ENCODE data around the gene ZNF195.
"Not testable (repeated sequence)": the region's sequence is repeated elsewhere in the genome, so short reads cannot be mapped to it uniquely, and the experiment has no call there.

DNA sequence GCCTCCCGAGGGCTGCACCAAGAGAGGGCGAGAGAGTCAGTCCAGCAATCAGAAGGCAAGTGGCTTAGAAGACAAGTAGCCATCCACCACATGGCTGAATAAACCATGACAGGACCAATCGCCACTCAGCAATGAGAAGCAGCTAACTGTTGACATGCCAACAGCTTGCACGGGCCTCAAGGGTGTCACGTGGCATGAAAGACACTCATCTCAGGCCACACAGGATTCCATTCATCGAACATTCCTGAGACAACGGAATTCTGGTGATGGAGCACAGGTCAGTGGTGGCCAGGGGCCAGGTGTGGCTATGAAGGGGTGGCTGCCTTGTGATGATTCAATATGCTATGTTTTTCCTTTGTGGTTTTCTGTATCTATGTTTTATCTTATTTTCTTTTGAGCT lies 36.4 kb upstream of the ZNF195 start:
- TF ChIP-seq POLR2AphosphoS5 (IDR thresholded peaks at IDR 0.05); CTCF (IDR thresholded peaks at IDR 0.05 in 8 of 11, conservative IDR thresholded peaks at IDR 0.05 in 3 of 11): not testable (repeated sequence)
